HEK293 (cell line): ENCODE results near the gene COX5A.

ENCODE experiments used
- CTCF ChIA-PET: fragments of 350-600 bp; formaldehyde crosslinking; extraction: SDS; loops from one replicate; lab custom pipeline; 2021; ENCODE audit warnings: antibody characterized with exemption; lab: Yijun Ruan, JAX
- POLR2A ChIA-PET: fragments of 300-600 bp; formaldehyde crosslinking; extraction: SDS; loops from one replicate; lab custom pipeline; 2020; ENCODE audit warnings: antibody characterized with exemption, inconsistent platforms; lab: Yijun Ruan, JAX
- H3K27ac ChIP-seq: fragments of 200-500 bp; sonication (Bioruptor generic); 2 replicates; pipeline ENCODE4 v1.5.1; 2014; ENCODE audit warnings: low read depth, low read length, control low read depth, inconsistent platforms; ENCODE audit errors: extremely low read depth
- H3K36me3 ChIP-seq, 2 experiments: fragments of 200-500 bp in 1 of 2; sonication (Bioruptor generic) in 1 of 2; 1 replicate in 1 of 2; 2 replicates in 1 of 2; pipeline ENCODE4 v1.5.1; 2014 to 2017; ENCODE audit warnings: inconsistent platforms in 2 of 2, low read length in 2 of 2; ENCODE audit not compliant: control insufficient read depth in 2 of 2, insufficient read depth in 1 of 2
- H3K4me1 ChIP-seq: fragments of 200-500 bp; sonication (Bioruptor generic); 2 replicates; pipeline ENCODE4 v1.5.1; 2014; ENCODE audit warnings: mild to moderate bottlenecking, low read length, inconsistent platforms; ENCODE audit not compliant: control insufficient read depth, insufficient read depth
- H3K4me3 ChIP-seq: 2 replicates; pipeline ENCODE4 v1.5.1; 2011; ENCODE audit warnings: low read depth, mild to moderate bottlenecking, control low read depth, low read length, moderate library complexity
- H3K9me3 ChIP-seq: fragments of 200-500 bp; sonication (Bioruptor generic); 2 replicates; pipeline ENCODE4 v1.5.1; 2014; ENCODE audit warnings: low read depth, low read length, inconsistent platforms; ENCODE audit not compliant: control insufficient read depth, insufficient read depth
- EGR2 ChIP-seq: fragments of 450-650 bp; formaldehyde crosslinking; IDR thresholded peaks from 2 replicates; pipeline ENCODE4 v1.5.1; 2016; ENCODE audit warnings: low read depth, missing biosample characterization, missing genetic modification characterization
- PRDM1 ChIP-seq: fragments of 450-650 bp; formaldehyde crosslinking; IDR thresholded peaks from 2 replicates; pipeline ENCODE4; 2016; ENCODE audit warnings: missing biosample characterization, missing genetic modification characterization
- ZFHX2 ChIP-seq: fragments of 450-650 bp; formaldehyde crosslinking; conservative IDR thresholded peaks from 2 replicates; pipeline ENCODE4 v1.5.1; 2016; ENCODE audit warnings: missing biosample characterization, missing genetic modification characterization
- ZNF155 ChIP-seq: fragments of 450-650 bp; formaldehyde crosslinking; IDR thresholded peaks from 2 replicates; pipeline ENCODE4 v1.5.1; 2016; ENCODE audit warnings: missing biosample characterization, missing genetic modification characterization
- ZNF175 ChIP-seq: fragments of 450-650 bp; formaldehyde crosslinking; IDR thresholded peaks from 2 replicates; pipeline ENCODE4 v1.5.1; 2016; ENCODE audit warnings: missing biosample characterization, missing genetic modification characterization
- ZNF311 ChIP-seq: fragments of 450-650 bp; formaldehyde crosslinking; IDR thresholded peaks from 2 replicates; pipeline ENCODE4 v1.5.1; 2017; ENCODE audit warnings: missing biosample characterization, missing genetic modification characterization, borderline replicate concordance
- ZNF335 ChIP-seq: fragments of 450-650 bp; formaldehyde crosslinking; conservative IDR thresholded peaks from 2 replicates; pipeline ENCODE4 v1.5.1; 2016; ENCODE audit warnings: missing biosample characterization, missing genetic modification characterization
- ZNF341 ChIP-seq: fragments of 450-650 bp; formaldehyde crosslinking; IDR thresholded peaks from 2 replicates; pipeline ENCODE4; 2016; ENCODE audit warnings: low read depth, missing biosample characterization, missing genetic modification characterization
- ZNF426 ChIP-seq: fragments of 450-650 bp; formaldehyde crosslinking; IDR thresholded peaks from 2 replicates; pipeline ENCODE4 v1.5.1; 2017; ENCODE audit warnings: missing biosample characterization, missing genetic modification characterization, mild to moderate bottlenecking, inconsistent platforms, moderate library complexity
- ZNF488 ChIP-seq: fragments of 450-650 bp; formaldehyde crosslinking; IDR thresholded peaks from 2 replicates; pipeline ENCODE4 v1.5.1; 2016; ENCODE audit warnings: missing biosample characterization, missing genetic modification characterization
- ZNF529 ChIP-seq: fragments of 450-650 bp; formaldehyde crosslinking; IDR thresholded peaks from 2 replicates; pipeline ENCODE4 v1.5.1; 2017; ENCODE audit warnings: missing genetic modification characterization, missing biosample characterization; ENCODE audit not compliant: insufficient replicate concordance
- ZNF585B ChIP-seq: fragments of 450-650 bp; formaldehyde crosslinking; IDR thresholded peaks from 2 replicates; pipeline ENCODE4 v1.5.1; 2016; ENCODE audit warnings: missing biosample characterization, missing genetic modification characterization
- ZNF654 ChIP-seq: fragments of 450-650 bp; formaldehyde crosslinking; IDR thresholded peaks from 2 replicates; pipeline ENCODE4 v1.5.1; 2016; ENCODE audit warnings: low read depth, missing biosample characterization, missing genetic modification characterization
- ZNF704 ChIP-seq: fragments of 450-650 bp; formaldehyde crosslinking; IDR thresholded peaks from 2 replicates; pipeline ENCODE4 v1.5.1; 2016; ENCODE audit warnings: missing biosample characterization, missing genetic modification characterization
- ZNF776 ChIP-seq: fragments of 450-650 bp; formaldehyde crosslinking; IDR thresholded peaks from 2 replicates; pipeline ENCODE4 v1.5.0; 2017; ENCODE audit warnings: missing biosample characterization, missing genetic modification characterization, borderline replicate concordance
- TF ChIP-seq, protein P1 (sequence below): fragments of 450-650 bp; formaldehyde crosslinking; IDR thresholded peaks from 2 replicates; pipeline ENCODE4 v1.5.1; 2016; ENCODE audit warnings: missing biosample characterization, missing genetic modification characterization, low read depth
- TF ChIP-seq, protein P2 (sequence below): fragments of 450-650 bp; formaldehyde crosslinking; IDR thresholded peaks from 2 replicates; pipeline ENCODE4 v1.5.1; 2016; ENCODE audit warnings: missing biosample characterization, missing genetic modification characterization

COX5A gene

DNA sequence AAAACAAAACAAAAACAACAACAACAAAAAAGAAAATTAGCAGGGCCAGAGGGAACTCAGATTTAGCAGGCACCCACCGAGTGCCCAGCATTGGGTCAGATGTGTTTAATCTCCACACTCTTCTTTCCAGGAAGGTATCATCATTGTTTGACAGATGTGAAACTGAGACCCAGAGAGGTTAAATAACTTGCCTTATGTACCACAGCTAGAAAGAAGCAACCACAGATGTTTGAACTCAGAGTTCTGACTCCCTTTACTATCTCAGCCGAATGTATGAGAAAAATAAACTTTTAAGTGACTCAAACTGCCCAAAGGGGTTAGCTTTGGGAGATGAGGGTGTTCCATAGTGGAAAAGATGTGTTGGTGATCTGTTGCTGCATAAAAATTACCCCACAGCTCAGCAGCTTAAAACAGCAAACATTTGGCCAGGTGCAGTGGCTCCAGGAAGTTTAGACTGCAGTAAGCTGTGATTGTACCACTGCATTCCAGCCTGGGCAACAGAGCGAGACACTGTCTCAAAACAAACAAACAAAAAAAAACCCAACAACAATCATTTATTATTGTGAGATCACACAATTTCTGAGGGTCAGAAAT, 23.2 kb upstream of the COX5A start:
- no peak for TF ChIP-seq ZNF488 (tag by site-specific recombination)
- no peak for TF ChIP-seq ZNF426
- ChIA-PET POLR2A (interaction anchor here (0.6 kb wide), 1 partner anchor 18 kb away, joined by 4 read pairs; no protein-coding TSS in a partner anchor), CTCF (interaction anchor here (0.5 to 3.6 kb wide), 6 partner anchors 10 to 474 kb away, joined by 3 to 16 read pairs (median 4); no protein-coding TSS in a partner anchor)
- no peaks in the 10 kb centered on the region for H3K36me3 ChIP-seq
- H3K27ac ChIP-seq: no peak overlapping the region
- no peak overlapping the region for H3K4me3 ChIP-seq
- H3K4me1 ChIP-seq: no peaks in the 10 kb centered on the region; the same call in 1 of the 2 replicates
- no peaks in the 10 kb centered on the region for H3K9me3 ChIP-seq

- Histone ChIP-seq H3K4me1 (no peaks in the 10 kb centered on the region; the same call in 1 of the 2 replicates), H3K9me3 (no peaks in the 10 kb centered on the region), H3K36me3 (no peaks in the 10 kb centered on the region), H3K27ac (no peak overlapping the region), H3K4me3 (no peak overlapping the region)
- ChIA-PET CTCF (interaction anchor here (0.5 to 3.6 kb wide), 5 partner anchors 10 to 325 kb away, joined by 3 to 16 read pairs (median 4); no protein-coding TSS in a partner anchor), POLR2A (no interaction called here)
- TF ChIP-seq ZNF335 (tag by site-specific recombination) (no peak), PRDM1 (tag by site-specific recombination) (0 out of 2 replicates have a peak, but pooled peaks have one; percentile 42), ZNF654 (tag by site-specific recombination) (no peak)
- TF ChIP-seq, protein P1, sequence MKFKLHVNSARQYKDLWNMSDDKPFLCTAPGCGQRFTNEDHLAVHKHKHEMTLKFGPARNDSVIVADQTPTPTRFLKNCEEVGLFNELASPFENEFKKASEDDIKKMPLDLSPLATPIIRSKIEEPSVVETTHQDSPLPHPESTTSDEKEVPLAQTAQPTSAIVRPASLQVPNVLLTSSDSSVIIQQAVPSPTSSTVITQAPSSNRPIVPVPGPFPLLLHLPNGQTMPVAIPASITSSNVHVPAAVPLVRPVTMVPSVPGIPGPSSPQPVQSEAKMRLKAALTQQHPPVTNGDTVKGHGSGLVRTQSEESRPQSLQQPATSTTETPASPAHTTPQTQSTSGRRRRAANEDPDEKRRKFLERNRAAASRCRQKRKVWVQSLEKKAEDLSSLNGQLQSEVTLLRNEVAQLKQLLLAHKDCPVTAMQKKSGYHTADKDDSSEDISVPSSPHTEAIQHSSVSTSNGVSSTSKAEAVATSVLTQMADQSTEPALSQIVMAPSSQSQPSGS (tag by site-specific recombination): no peak
Observed at GRCh38 chr15:74960286-74960685, 22.4 kb upstream of the COX5A start.

DNA sequence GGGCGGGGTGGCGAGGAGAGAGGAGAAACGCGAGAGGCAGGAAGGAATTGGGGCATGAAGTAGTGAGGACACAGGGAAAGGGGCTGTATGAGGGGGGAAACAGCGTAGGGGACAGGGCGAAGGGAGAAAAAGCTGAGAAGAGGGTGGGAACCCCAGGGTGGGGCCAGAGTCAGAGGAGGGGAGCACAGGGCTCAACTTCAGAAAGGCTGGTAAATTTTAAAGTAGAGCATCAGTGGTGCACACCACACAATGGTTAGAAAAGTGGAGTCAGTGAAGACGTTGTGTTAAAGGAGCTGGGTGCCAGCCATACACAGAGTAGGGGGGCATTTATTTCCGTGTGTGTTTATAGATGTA, 21.7 kb upstream of the COX5A start:
- ChIA-PET CTCF (interaction anchor here (0.6 to 3.6 kb wide), 5 partner anchors 9 to 666 kb away, joined by 3 to 16 read pairs (median 3); no protein-coding TSS in a partner anchor), POLR2A (interaction anchor here (0.7 kb wide), 1 partner anchor 590 kb away, joined by 3 read pairs; no protein-coding TSS in a partner anchor)
- Histone ChIP-seq H3K4me1 (peaks cover 4% of the 10 kb centered on the region; the same call in 1 of the 2 replicates), H3K36me3 (no peaks in the 10 kb centered on the region), H3K4me3 (no peak overlapping the region), H3K27ac (no peak overlapping the region), H3K9me3 (no peaks in the 10 kb centered on the region)
- TF ChIP-seq ZNF529 (tag by site-specific recombination): no peak
- TF ChIP-seq ZNF585B (tag by site-specific recombination): no peak
- TF ChIP-seq ZNF776 (tag by site-specific recombination): no peak

GRCh38 chr15:74958908-74959585, 21.2 kb upstream of the COX5A start:
- H3K4me3 ChIP-seq: no peak overlapping the region
- POLR2A ChIA-PET: interaction anchor here (0.6 to 0.7 kb wide), 3 partner anchors 117 to 591 kb away, joined by 3 to 6 read pairs (median 3); no protein-coding TSS in a partner anchor

More at GRCh38 chr15:74958908-74959585, 21.2 kb upstream of the COX5A start:
- H3K27ac ChIP-seq: no peak overlapping the region
- H3K4me1 ChIP-seq: peaks cover 4% of the 10 kb centered on the region; the same call in 1 of the 2 replicates
- CTCF ChIA-PET: interaction anchor here (0.6 to 3.6 kb wide), 4 partner anchors 8 to 667 kb away, joined by 3 to 16 read pairs (median 6); no protein-coding TSS in a partner anchor
- H3K9me3 ChIP-seq: no peaks in the 10 kb centered on the region
- no peaks in the 10 kb centered on the region for H3K36me3 ChIP-seq
- TF ChIP-seq ZNF654 (tag by site-specific recombination) (no peak), ZNF341 (tag by site-specific recombination) (no peak), ZNF704 (tag by site-specific recombination) (no peak), ZNF311 (tag by site-specific recombination) (no peak), EGR2 (tag by site-specific recombination) (peak; percentile 74), ZNF175 (tag by site-specific recombination) (no peak), ZFHX2 (tag by site-specific recombination) (peak; percentile 78), ZNF155 (tag by site-specific recombination) (no peak)
- TF ChIP-seq, protein P2, sequence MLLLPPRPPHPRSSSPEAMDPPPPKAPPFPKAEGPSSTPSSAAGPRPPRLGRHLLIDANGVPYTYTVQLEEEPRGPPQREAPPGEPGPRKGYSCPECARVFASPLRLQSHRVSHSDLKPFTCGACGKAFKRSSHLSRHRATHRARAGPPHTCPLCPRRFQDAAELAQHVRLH (tag by site-specific recombination): 0 out of 2 replicates have a peak, but pooled peaks have one; percentile 31
